SU-DHL-6 (cell line): ENCODE data around the gene MAPT.

ENCODE experiments used
- H2AFZ ChIP-seq: fragments of 200-600 bp; sonication (generic); 2 replicates; pipeline ENCODE4 v1.6.1; 2014; ENCODE audit warnings: low read depth, mild to moderate bottlenecking, moderate library complexity, mixed read lengths, antibody characterized with exemption, low read length; ENCODE audit not compliant: severe bottlenecking
- H3F3A ChIP-seq: fragments of 200-600 bp; shearing (Covaris generic); 2 replicates; pipeline ENCODE4 v1.6.0; 2016; ENCODE audit warnings: antibody characterized with exemption, mild to moderate bottlenecking; ENCODE audit not compliant: insufficient read depth
- H3K27ac ChIP-seq: fragments of 200-600 bp; sonication (generic); 2 replicates; pipeline ENCODE4 v1.5.1; 2016; ENCODE audit warnings: low read depth, mild to moderate bottlenecking, low read length, moderate library complexity, mixed read lengths
- H3K27me3 ChIP-seq: fragments of 200-600 bp; sonication (generic), shearing (Covaris generic); 2 replicates; pipeline ENCODE4 v1.6.0; 2014; ENCODE audit warnings: mild to moderate bottlenecking, low read length
- H3K36me3 ChIP-seq: fragments of 200-600 bp; sonication (generic); 2 replicates; pipeline ENCODE4 v1.6.1; 2014; ENCODE audit warnings: mild to moderate bottlenecking, low read length, mixed read lengths
- H3K4me2 ChIP-seq: fragments of 300-600, 200-600 bp; shearing (Covaris generic), sonication (generic); 2 replicates; pipeline ENCODE4 v1.6.0; 2014; ENCODE audit warnings: low read length, low read depth, mild to moderate bottlenecking; ENCODE audit not compliant: poor library complexity, severe bottlenecking
- H3K4me3 ChIP-seq: fragments of 200-600 bp; sonication (generic); 2 replicates; pipeline ENCODE4 v1.5.1; 2014; ENCODE audit warnings: antibody characterized with exemption, low read length, mild to moderate bottlenecking, mixed read lengths; ENCODE audit not compliant: insufficient read depth, poor library complexity, severe bottlenecking
- H3K79me2 ChIP-seq: fragments of 200-600 bp; sonication (generic); 2 replicates; pipeline ENCODE4 v1.6.1; 2014; ENCODE audit warnings: mild to moderate bottlenecking, low read length, moderate library complexity; ENCODE audit not compliant: insufficient read depth
- H3K9ac ChIP-seq: fragments of 200-600 bp; sonication (generic); 2 replicates; pipeline ENCODE4 v1.7.0; 2014; ENCODE audit warnings: mild to moderate bottlenecking, low read length
- H3K9me2 ChIP-seq: fragments of 200-600 bp; sonication (generic); replicated peaks from 2 replicates; pipeline ENCODE4 v1.6.1; 2014; ENCODE audit warnings: low read length; ENCODE audit not compliant: insufficient read depth
- H3K9me3 ChIP-seq: fragments of 200-600 bp; sonication (generic); 2 replicates; pipeline ENCODE4 v1.6.1; 2014; ENCODE audit warnings: low read length, mixed read lengths; ENCODE audit not compliant: insufficient read depth
- H4K20me1 ChIP-seq: fragments of 200-600 bp; sonication (generic); 2 replicates; pipeline ENCODE4 v1.6.1; 2014; ENCODE audit warnings: low read depth, mild to moderate bottlenecking, antibody characterized with exemption, low read length, moderate library complexity, mixed read lengths
- CTCF ChIP-seq: fragments of 200-600 bp; sonication (generic); IDR thresholded peaks from one replicate; pipeline ENCODE4 v1.5.1; 2017; ENCODE audit warnings: antibody characterized with exemption, mild to moderate bottlenecking, low read length, moderate library complexity; ENCODE audit not compliant: insufficient read depth, poor library complexity, severe bottlenecking
- EZH2phosphoT487 ChIP-seq: fragments of 200-600 bp; sonication (generic), shearing (Covaris generic); conservative IDR thresholded peaks from 2 replicates; pipeline ENCODE4 v1.6.1; 2018; ENCODE audit warnings: mild to moderate bottlenecking, antibody characterized with exemption, low read length, moderate library complexity, mixed read lengths

Gene MAPT

GRCh38 chr17:45982791-45983613 lies 88.6 kb downstream of the MAPT start:
- Histone ChIP-seq H3K9me3 (no peaks in the 10 kb centered on the region), H3K4me2 (no peak overlapping the region), H2AFZ (no peak overlapping the region), H3K79me2 (no peaks in the 10 kb centered on the region), H3F3A (no peaks in the 10 kb centered on the region), H3K4me3 (no peak overlapping the region), H3K27ac (no peak overlapping the region), H4K20me1 (no peaks in the 10 kb centered on the region), H3K9me2 (no peaks in the 10 kb centered on the region), H3K36me3 (no peaks in the 10 kb centered on the region), H3K27me3 (no peaks in the 10 kb centered on the region), H3K9ac (no peak overlapping the region)
- TF ChIP-seq EZH2phosphoT487 (no peak), CTCF (no peak)

GRCh38 chr17:45983614-45984310 lies 89.4 kb downstream of the MAPT start:
- Histone ChIP-seq H3K4me3 (no peak overlapping the region), H3K9me2 (no peaks in the 10 kb centered on the region), H3K27ac (no peak overlapping the region), H3K79me2 (no peaks in the 10 kb centered on the region), H3K36me3 (no peaks in the 10 kb centered on the region), H4K20me1 (no peaks in the 10 kb centered on the region), H3K9ac (no peak overlapping the region), H3K9me3 (no peaks in the 10 kb centered on the region), H3K4me2 (no peak overlapping the region), H3F3A (no peaks in the 10 kb centered on the region), H3K27me3 (no peaks in the 10 kb centered on the region), H2AFZ (no peak overlapping the region)
- TF ChIP-seq EZH2phosphoT487, result no peak
- no peak for TF ChIP-seq CTCF

- Histone ChIP-seq H4K20me1 (no peaks in the 10 kb centered on the region), H3K27ac (no peak overlapping the region), H3K9ac (no peak overlapping the region), H3K9me2 (no peaks in the 10 kb centered on the region), H3K4me3 (no peak overlapping the region), H3F3A (no peaks in the 10 kb centered on the region), H2AFZ (no peak overlapping the region), H3K27me3 (no peaks in the 10 kb centered on the region), H3K9me3 (no peaks in the 10 kb centered on the region), H3K4me2 (no peak overlapping the region), H3K79me2 (no peaks in the 10 kb centered on the region), H3K36me3 (no peaks in the 10 kb centered on the region)
- no peak for TF ChIP-seq CTCF
- TF ChIP-seq EZH2phosphoT487, result no peak
Observed at GRCh38 chr17:45984368-45984767, 90.0 kb downstream of the MAPT start.
